Measurements from ENCODE around the gene SPDYC. TPM values are rescaled to one million over a fixed set of nuclear protein-coding genes. Genes with fewer than 3 reads are reported as not detected.

Gene SPDYC
- total and polyA plus RNA-seq, 2 of the 13 experiments (the other 11 are each of a cell fraction or from before 2014, with no cell fraction given): 0.15 to 0.33 TPM

DNA sequence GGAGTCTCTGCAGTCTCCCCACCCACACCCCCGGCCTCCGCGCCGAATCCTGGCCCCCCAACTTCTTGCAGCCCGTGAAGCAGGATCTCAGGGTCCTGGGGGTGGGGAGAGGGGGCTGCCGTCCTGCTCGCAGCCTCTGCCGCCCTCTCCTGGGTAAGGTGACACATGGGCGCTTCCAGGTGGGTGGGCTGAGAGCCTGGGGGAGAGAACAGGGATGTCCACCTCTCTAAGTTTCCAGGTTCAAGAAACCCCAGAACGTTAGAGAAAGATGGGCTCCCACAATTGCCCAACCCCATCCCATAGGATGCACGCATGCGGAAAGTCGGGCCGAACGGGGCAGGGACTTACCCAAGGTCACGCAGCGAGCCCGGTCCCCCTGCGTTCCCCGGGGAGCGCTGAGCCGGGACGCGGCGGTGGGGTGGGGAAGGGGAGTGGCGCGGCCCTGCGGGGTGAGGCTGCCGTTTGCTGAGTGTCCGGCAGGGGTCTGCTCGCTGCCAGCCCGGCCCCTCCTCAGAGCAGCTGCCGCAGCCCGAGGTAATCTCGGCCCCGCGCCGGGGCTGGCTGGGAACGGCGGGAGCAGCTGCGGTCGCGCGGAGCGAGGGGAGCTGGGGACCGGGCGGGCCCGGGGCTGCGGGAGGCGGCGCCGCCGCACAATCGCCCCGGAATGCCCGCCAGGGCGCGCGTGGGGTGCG is 11.0 kb downstream of the SPDYC start (continued):
- TF ChIP-seq KIAA2018 (CRISPR knock-in tag; IDR thresholded peaks at IDR 0.05; ENCODE audit: borderline replicate concordance) (no peak), MED13 (CRISPR knock-in tag; IDR thresholded peaks at IDR 0.05) (0 out of 2 replicates have a peak, but pooled peaks have one; percentile 52), SRY (CRISPR knock-in tag; IDR thresholded peaks at IDR 0.05) (peak; percentile 29), HES4 (CRISPR knock-in tag; IDR thresholded peaks at IDR 0.05; ENCODE audit: borderline replicate concordance) (no peak), ARNTL (CRISPR knock-in tag; IDR thresholded peaks at IDR 0.05) (no peak), HOXA3 (CRISPR knock-in tag; IDR thresholded peaks at IDR 0.05) (peak; percentile 66; the same call in 1 of the 2 replicates), TMF1 (CRISPR knock-in tag; IDR thresholded peaks at IDR 0.05; ENCODE audit: low read depth) (peak; percentile 38; the same call in 1 of the 2 replicates), SIN3A (IDR thresholded peaks at IDR 0.05; ENCODE audit: borderline replicate concordance, low read depth, low read length) (no peak), KLF11 (CRISPR knock-in tag; IDR thresholded peaks at IDR 0.05) (no peak), ZBTB2 (CRISPR knock-in tag; IDR thresholded peaks at IDR 0.05; ENCODE audit: low read depth) (0 out of 2 replicates have a peak, but pooled peaks have one; percentile 39), ZNF713 (CRISPR knock-in tag; IDR thresholded peaks at IDR 0.05) (peak; percentile 40; the same call in 1 of the 2 replicates), ZNF788 (CRISPR knock-in tag; IDR thresholded peaks at IDR 0.05; ENCODE audit: borderline replicate concordance) (peak; percentile 25; the same call in 1 of the 2 replicates), REPIN1 (CRISPR knock-in tag; IDR thresholded peaks at IDR 0.05; ENCODE audit: borderline replicate concordance, low read depth) (0 out of 2 replicates have a peak, but pooled peaks have one; percentile 33), NPAS2 (CRISPR knock-in tag; IDR thresholded peaks at IDR 0.05; ENCODE audit: borderline replicate concordance) (no peak)
- TF ChIP-seq, protein P1, sequence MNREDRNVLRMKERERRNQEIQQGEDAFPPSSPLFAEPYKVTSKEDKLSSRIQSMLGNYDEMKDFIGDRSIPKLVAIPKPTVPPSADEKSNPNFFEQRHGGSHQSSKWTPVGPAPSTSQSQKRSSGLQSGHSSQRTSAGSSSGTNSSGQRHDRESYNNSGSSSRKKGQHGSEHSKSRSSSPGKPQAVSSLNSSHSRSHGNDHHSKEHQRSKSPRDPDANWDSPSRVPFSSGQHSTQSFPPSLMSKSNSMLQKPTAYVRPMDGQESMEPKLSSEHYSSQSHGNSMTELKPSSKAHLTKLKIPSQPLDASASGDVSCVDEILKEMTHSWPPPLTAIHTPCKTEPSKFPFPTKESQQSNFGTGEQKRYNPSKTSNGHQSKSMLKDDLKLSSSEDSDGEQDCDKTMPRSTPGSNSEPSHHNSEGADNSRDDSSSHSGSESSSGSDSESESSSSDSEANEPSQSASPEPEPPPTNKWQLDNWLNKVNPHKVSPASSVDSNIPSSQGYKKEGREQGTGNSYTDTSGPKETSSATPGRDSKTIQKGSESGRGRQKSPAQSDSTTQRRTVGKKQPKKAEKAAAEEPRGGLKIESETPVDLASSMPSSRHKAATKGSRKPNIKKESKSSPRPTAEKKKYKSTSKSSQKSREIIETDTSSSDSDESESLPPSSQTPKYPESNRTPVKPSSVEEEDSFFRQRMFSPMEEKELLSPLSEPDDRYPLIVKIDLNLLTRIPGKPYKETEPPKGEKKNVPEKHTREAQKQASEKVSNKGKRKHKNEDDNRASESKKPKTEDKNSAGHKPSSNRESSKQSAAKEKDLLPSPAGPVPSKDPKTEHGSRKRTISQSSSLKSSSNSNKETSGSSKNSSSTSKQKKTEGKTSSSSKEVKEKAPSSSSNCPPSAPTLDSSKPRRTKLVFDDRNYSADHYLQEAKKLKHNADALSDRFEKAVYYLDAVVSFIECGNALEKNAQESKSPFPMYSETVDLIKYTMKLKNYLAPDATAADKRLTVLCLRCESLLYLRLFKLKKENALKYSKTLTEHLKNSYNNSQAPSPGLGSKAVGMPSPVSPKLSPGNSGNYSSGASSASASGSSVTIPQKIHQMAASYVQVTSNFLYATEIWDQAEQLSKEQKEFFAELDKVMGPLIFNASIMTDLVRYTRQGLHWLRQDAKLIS (CRISPR knock-in tag; IDR thresholded peaks at IDR 0.05): 0 out of 2 replicates have a peak, but pooled peaks have one; percentile 18

All from HepG2 (cell line).